Measurements from ENCODE around the gene SLC7A14.
A peak's percentile ranks its signal among the peaks of the same experiment; 100 is the strongest.

Gene SLC7A14

GRCh38 chr3:170621256-170621655 is 35.4 kb upstream of the SLC7A14 start:
- Histone ChIP-seq H3K9me3 (replicated peaks in 1 of 11) (peaks cover 0 to 8% (median 2%) of the 10 kb centered on the region in 11 experiments; a peak in 5 of 22 replicates), H3K9ac (no peak overlapping the region), H3K4me1 (peaks cover 0 to 8% (median 0%) of the 10 kb centered on the region in 10 experiments; a peak in 4 of 20 replicates), H3K27ac (no peak overlapping the region), H3K4me3 (no peak overlapping the region), H4K20me1 (no peaks in the 10 kb centered on the region), H3K36me3 (no peaks in the 10 kb centered on the region), H3K4me2 (peak overlapping the region in 5 of 11 experiments; percentile 3 to 31 (median 24); a peak in 5 of 22 replicates), H3K27me3 (peaks cover 0 to 19% (median 3%) of the 10 kb centered on the region in 11 experiments; a peak in 5 of 22 replicates)
- TF ChIP-seq Cebpa-rat (IDR thresholded peaks at IDR 0.05) = no peak

DNA sequence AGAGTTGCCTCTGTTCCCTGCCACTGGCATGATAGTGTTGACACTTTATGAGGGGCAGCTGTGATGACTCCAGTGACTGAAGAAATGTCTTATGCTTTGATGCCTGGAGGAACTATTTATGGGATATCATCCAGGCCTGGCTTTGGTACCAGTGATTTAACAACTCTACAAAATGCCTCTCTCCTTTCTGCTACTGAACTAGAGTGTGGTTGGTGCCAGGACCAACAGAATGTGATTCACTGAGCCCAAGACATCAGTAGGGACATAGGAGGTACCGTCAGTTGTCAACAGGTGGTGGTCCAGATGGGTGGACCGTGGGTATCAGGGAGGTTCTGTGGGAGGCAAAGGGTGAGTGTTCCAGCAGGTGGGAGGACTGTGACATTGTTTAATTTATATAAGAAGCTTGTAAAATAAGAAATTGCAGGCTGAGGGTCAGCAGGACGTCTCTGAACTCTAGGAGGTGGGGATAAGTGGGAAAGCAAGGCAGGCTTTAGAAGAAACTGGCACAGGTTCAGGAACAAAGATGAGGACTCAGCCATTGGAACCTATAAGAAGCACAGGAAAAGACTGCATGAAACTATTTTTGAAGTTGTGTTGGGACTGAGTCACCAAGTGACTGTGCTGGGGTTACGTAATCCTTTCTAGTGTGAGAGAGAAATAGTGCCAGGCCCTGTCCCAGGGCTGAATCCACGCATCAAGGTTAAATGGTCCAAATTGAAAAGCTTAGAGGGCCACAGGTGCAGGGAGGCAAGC is 28.5 kb upstream of the SLC7A14 start:
- no peak overlapping the region for H3K4me3 ChIP-seq
- H4K20me1 ChIP-seq = no peaks in the 10 kb centered on the region
- H3K9me3 ChIP-seq (replicated peaks in 1 of 11) = peaks cover 0 to 8% (median 0%) of the 10 kb centered on the region in 11 experiments; a peak in 4 of 22 replicates
- no peak overlapping the region for H3K9ac ChIP-seq
- H3K4me1 ChIP-seq = peaks cover 0 to 28% (median 9%) of the 10 kb centered on the region in 10 experiments; a peak in 12 of 20 replicates
- H3K27me3 ChIP-seq = no peaks in the 10 kb centered on the region
- H3K4me2 ChIP-seq = peak overlapping the region in 8 of 11 experiments; percentile 8 to 76 (median 54); a peak in 14 of 22 replicates
- peak in 10 of 11 experiments; percentile 20 to 87 (median 67); a peak in 15 of 22 replicates for TF ChIP-seq Cebpa-rat (IDR thresholded peaks at IDR 0.05)
- peak overlapping the region in 3 of 11 experiments; percentile 13 to 33 (median 21); a peak in 2 of 22 replicates for H3K27ac ChIP-seq
- H3K36me3 ChIP-seq = no peaks in the 10 kb centered on the region

- H3K9ac ChIP-seq = no peak overlapping the region
- peak overlapping the region in 4 of 11 experiments; percentile 1 to 20 (median 4); a peak in 3 of 22 replicates for H3K4me2 ChIP-seq
- no peak overlapping the region for H3K27ac ChIP-seq
- H3K9me3 ChIP-seq (replicated peaks in 1 of 11) = peaks cover 0 to 8% (median 0%) of the 10 kb centered on the region in 11 experiments; a peak in 4 of 22 replicates
- no peaks in the 10 kb centered on the region for H3K36me3 ChIP-seq
- H3K4me1 ChIP-seq = peaks cover 0 to 28% (median 9%) of the 10 kb centered on the region in 10 experiments; a peak in 12 of 20 replicates
- no peak for TF ChIP-seq Cebpa-rat (IDR thresholded peaks at IDR 0.05)
- H3K27me3 ChIP-seq = no peaks in the 10 kb centered on the region
- no peaks in the 10 kb centered on the region for H4K20me1 ChIP-seq
- no peak overlapping the region for H3K4me3 ChIP-seq
Measured at GRCh38 chr3:170611751-170612150, 25.9 kb upstream of the SLC7A14 start.

DNA sequence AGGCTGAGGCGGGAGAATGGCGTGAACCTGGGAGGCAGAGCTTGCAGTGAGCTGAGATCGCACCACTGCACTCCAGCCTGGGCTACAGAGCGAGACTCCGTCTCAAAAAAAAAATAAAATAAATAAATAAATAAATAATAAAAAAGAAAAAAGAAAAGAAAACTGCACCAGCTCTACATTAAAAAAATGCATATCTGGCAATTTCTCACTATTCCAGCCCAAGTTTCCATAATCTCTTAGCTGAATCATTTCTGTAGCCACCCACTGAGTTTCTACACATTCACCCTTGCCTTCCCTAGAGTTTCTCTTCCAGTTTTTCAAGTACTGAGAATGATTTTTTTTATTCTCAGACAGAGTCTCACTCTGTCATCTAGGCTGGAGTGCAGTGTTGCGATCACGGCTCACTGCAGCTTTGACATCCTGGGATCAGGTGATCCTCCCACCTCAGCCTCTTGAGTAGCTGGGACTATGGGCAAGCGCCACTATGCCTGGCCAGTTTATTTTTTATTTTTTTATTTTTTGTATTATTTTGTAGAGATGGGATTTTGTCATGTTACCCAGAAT is 24.5 kb upstream of the SLC7A14 start:
- no peak for TF ChIP-seq Cebpa-rat (IDR thresholded peaks at IDR 0.05)
- Histone ChIP-seq H3K9ac (no peak overlapping the region), H3K4me1 (peaks cover 0 to 28% (median 9%) of the 10 kb centered on the region in 10 experiments; a peak in 12 of 20 replicates), H3K9me3 (replicated peaks in 1 of 11) (0 out of 22 replicates have a peak, but pooled peaks cover 0 to under 1% (median 0%) of the 10 kb centered on the region in 11 experiments), H3K4me2 (peak overlapping the region in 1 of 11 experiments; percentile 39; a peak in 1 of 22 replicates), H3K27ac (no peak overlapping the region), H4K20me1 (no peaks in the 10 kb centered on the region), H3K36me3 (no peaks in the 10 kb centered on the region), H3K4me3 (no peak overlapping the region), H3K27me3 (no peaks in the 10 kb centered on the region)

DNA sequence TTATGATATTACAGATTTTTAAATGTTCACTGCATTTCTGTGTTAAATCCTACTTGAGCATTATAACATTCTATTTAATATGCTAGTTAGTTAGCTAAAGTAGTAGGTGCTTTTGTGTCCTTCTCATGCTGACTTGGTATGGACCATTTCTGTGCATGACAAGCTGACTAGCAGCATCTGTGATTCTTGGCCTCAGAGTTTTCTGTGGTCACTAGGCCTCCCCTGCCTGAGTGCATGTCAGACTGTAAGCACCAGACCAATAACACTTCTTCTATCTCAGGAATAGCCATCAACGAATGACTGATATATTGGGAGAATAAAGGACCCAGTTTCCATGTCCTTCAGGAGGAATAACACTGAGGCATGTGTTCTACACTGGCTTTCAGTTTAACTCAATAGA is 22.6 kb upstream of the SLC7A14 start:
- Histone ChIP-seq H3K27ac (no peak overlapping the region), H4K20me1 (no peaks in the 10 kb centered on the region), H3K9ac (no peak overlapping the region), H3K9me3 (replicated peaks in 1 of 11) (no peaks in the 10 kb centered on the region), H3K36me3 (no peaks in the 10 kb centered on the region), H3K4me3 (no peak overlapping the region), H3K4me1 (peaks cover 0 to 16% (median 0%) of the 10 kb centered on the region in 10 experiments; a peak in 4 of 20 replicates), H3K4me2 (no peak overlapping the region), H3K27me3 (no peaks in the 10 kb centered on the region)
- no peak for TF ChIP-seq Cebpa-rat (IDR thresholded peaks at IDR 0.05)

GRCh38 chr3:170606675-170607074 is 20.8 kb upstream of the SLC7A14 start:
- Histone ChIP-seq H3K4me1 (peaks cover 0 to 8% (median 0%) of the 10 kb centered on the region in 10 experiments; a peak in 2 of 20 replicates), H3K4me2 (no peak overlapping the region), H3K9me3 (replicated peaks in 1 of 11) (no peaks in the 10 kb centered on the region), H3K36me3 (no peaks in the 10 kb centered on the region), H3K4me3 (no peak overlapping the region), H3K27ac (no peak overlapping the region), H3K9ac (no peak overlapping the region), H3K27me3 (no peaks in the 10 kb centered on the region), H4K20me1 (no peaks in the 10 kb centered on the region)
- no peak for TF ChIP-seq Cebpa-rat (IDR thresholded peaks at IDR 0.05)

DNA sequence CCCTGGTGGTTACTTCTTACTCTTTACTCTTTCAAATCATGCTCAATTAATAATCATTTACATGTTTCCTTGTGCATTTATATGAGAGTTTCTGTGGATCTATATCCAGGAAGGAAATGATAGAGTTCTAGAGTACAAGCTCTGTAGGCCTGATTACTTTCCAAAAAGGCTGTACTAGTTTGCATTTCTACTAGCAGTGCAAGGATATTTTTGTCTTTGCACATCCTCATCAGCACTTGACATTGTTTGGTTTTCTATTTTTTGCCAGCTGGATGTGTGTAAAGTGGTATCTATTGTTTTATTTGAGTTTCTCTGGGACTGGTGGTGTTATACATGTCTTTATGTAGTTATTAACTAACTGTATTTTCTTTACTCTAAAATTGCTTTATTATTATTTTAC is 19.6 kb upstream of the SLC7A14 start:
- no peak overlapping the region for H3K9ac ChIP-seq
- H4K20me1 ChIP-seq = no peaks in the 10 kb centered on the region
- H3K27me3 ChIP-seq = no peaks in the 10 kb centered on the region
- peaks cover 0 to 4% (median 0%) of the 10 kb centered on the region in 10 experiments; a peak in 2 of 20 replicates for H3K4me1 ChIP-seq
- no peak overlapping the region for H3K4me2 ChIP-seq
- H3K4me3 ChIP-seq = no peak overlapping the region
- H3K9me3 ChIP-seq (replicated peaks in 1 of 11) = no peaks in the 10 kb centered on the region
- no peak for TF ChIP-seq Cebpa-rat (IDR thresholded peaks at IDR 0.05)
- no peak overlapping the region for H3K27ac ChIP-seq
- no peaks in the 10 kb centered on the region for H3K36me3 ChIP-seq

DNA sequence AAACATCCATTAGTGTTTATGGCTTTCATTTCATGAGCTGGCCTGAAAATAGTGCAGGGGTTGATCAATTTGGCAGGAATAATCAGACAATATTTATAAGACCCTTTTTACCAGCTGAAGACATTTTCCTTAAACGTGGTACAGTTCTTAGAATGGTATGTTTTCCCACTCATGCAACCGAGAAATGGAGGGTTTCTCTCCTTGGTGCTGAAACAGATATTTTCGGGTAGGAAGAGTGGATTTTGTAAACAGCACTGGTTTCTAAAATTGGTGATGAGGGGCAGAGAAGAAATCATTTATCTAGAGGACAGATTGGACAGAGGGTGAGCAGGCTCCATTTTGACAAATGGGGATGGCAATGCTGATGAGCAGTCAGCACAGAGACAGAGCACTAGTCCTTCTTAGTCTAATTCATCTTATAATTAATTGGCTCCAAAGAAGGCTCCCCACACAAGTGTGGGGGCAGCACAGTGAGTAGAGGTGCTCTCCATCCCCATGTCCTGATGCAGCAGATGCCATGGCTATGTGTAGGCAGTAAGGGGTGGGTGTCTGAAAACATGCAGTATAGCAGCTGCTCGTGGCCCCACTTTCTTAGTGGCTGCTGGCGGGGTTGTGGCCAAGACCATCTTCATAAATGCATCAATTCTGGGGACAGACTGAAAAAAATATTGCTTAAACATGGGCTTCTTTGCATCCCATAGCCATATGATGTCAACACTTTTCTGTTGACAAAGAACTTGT is 18.1 kb upstream of the SLC7A14 start:
- Histone ChIP-seq H3K27ac (no peak overlapping the region), H4K20me1 (no peaks in the 10 kb centered on the region), H3K27me3 (no peaks in the 10 kb centered on the region), H3K4me2 (no peak overlapping the region), H3K9ac (no peak overlapping the region), H3K4me3 (no peak overlapping the region), H3K4me1 (no peaks in the 10 kb centered on the region), H3K36me3 (no peaks in the 10 kb centered on the region), H3K9me3 (replicated peaks in 1 of 11) (no peaks in the 10 kb centered on the region)
- no peak for TF ChIP-seq Cebpa-rat (IDR thresholded peaks at IDR 0.05)

DNA sequence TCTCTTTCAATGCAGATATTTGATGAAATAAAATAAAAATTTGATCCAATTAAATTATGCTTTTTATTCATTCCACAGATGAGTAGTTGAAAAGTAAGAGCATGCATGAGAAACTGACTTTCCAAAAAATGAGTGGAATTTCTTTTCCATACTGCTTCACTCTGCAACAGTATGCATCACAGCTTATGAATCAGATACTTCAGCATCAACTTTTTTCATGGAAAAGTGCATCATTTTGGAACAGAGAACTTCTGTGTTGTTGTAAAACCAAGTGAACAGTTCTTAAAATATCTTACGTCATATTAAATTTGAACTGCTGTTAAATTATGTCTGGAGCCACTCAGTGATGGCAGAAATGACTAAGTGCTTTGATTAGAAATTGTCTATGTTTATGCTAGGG is 16.7 kb upstream of the SLC7A14 start:
- Histone ChIP-seq H3K4me2 (no peak overlapping the region), H3K9me3 (replicated peaks in 1 of 11) (no peaks in the 10 kb centered on the region), H3K9ac (no peak overlapping the region), H3K27ac (no peak overlapping the region), H3K4me3 (no peak overlapping the region), H3K36me3 (no peaks in the 10 kb centered on the region), H3K27me3 (no peaks in the 10 kb centered on the region), H4K20me1 (no peaks in the 10 kb centered on the region), H3K4me1 (no peaks in the 10 kb centered on the region)
- TF ChIP-seq Cebpa-rat (IDR thresholded peaks at IDR 0.05) = no peak
